ENCODE measurements around the gene PIWIL4. TPM values are rescaled to one million over a fixed set of nuclear protein-coding genes. Genes with fewer than 3 reads are reported as not detected.
"Not testable (repeated sequence)": the region's sequence is repeated elsewhere in the genome, so short reads cannot be mapped to it uniquely, and the experiment has no call there.

Gene PIWIL4
- total and polyA plus RNA-seq, 2 of the 8 experiments (the other 6 are each of a cell fraction or from before 2014, with no cell fraction given): 0.51 to 0.52 TPM

GRCh38 chr11:94553938-94554337 lies 13.2 kb upstream of the PIWIL4 start:
- H2BK120ac ChIP-seq (replicated peaks; ENCODE audit: low read depth, low read length): no peak overlapping the region

GRCh38 chr11:94555752-94556329 lies 11.3 kb upstream of the PIWIL4 start:
- H3K27me3 ChIP-seq (replicated peaks in 1 of 4; ENCODE audit: control insufficient read depth in 3 of 4, extremely low read depth in 1 of 4, insufficient read depth in 3 of 4, low read length in 3 of 4); H4K5ac ChIP-seq (ENCODE audit: insufficient read length, low read depth, low read length); H2BK120ac ChIP-seq (replicated peaks; ENCODE audit: low read depth, low read length); H4K20me1 ChIP-seq (replicated peaks in 1 of 2; ENCODE audit: control insufficient read depth in 1 of 2, insufficient read depth in 2 of 2, low read length in 2 of 2); H3K4me3 ChIP-seq (ENCODE audit: extremely low read depth in 1 of 4, insufficient read depth in 2 of 4, low read depth in 3 of 4, low read length in 4 of 4); H3K23ac ChIP-seq (ENCODE audit: insufficient read length); H4K8ac ChIP-seq (ENCODE audit: extremely low read depth, insufficient read depth, low read length); H3K4me2 ChIP-seq (ENCODE audit: insufficient read depth in 1 of 2, low read depth in 2 of 2, low read length in 2 of 2); H3K79me2 ChIP-seq (ENCODE audit: control insufficient read depth in 1 of 2, insufficient read depth in 2 of 2, low read length in 2 of 2); H4K91ac ChIP-seq (replicated peaks; ENCODE audit: insufficient read length, low read length); H3K9ac ChIP-seq (replicated peaks in 1 of 4; ENCODE audit: extremely low read depth in 1 of 4, low read depth in 3 of 4, low read length in 3 of 4); H3K14ac ChIP-seq (ENCODE audit: insufficient read length); H3K4ac ChIP-seq (replicated peaks; ENCODE audit: insufficient read length, low read depth, low read length); H3K27ac ChIP-seq (ENCODE audit: low read depth, low read length); H3K56ac ChIP-seq (replicated peaks; ENCODE audit: insufficient read length, low read depth, low read length); H2BK5ac ChIP-seq (ENCODE audit: low read depth, low read length); H3K9me3 ChIP-seq (ENCODE audit: insufficient read depth in 2 of 2, low read depth in 1 of 2, low read length in 1 of 2); H2BK15ac ChIP-seq (ENCODE audit: low read length); H2BK20ac ChIP-seq (ENCODE audit: low read length); H2BK12ac ChIP-seq (ENCODE audit: low read depth, low read length); H2AFZ ChIP-seq (ENCODE audit: low read length); H3K79me1 ChIP-seq (ENCODE audit: low read depth, low read length); FAIRE-seq; H3K4me1 ChIP-seq (replicated peaks in 1 of 4; ENCODE audit: control insufficient read depth in 3 of 4, insufficient read depth in 4 of 4, low read length in 3 of 4); H3K23me2 ChIP-seq (ENCODE audit: low read depth, low read length); H3K18ac ChIP-seq (ENCODE audit: extremely low read depth, low read length); H3K36me3 ChIP-seq (ENCODE audit: control insufficient read depth in 2 of 4, insufficient read depth in 4 of 4, low read length in 3 of 4); DNase-seq (ENCODE audit: low read depth in 1 of 2, low spot score in 2 of 2); H2AK5ac ChIP-seq (ENCODE audit: low read depth, low read length): not testable (repeated sequence)
- ChIA-PET POLR2A (ENCODE audit: partially characterized antibody) (interaction anchor here (0.6 kb wide), 1 partner anchor 109 kb away, joined by 3 read pairs; no protein-coding TSS in a partner anchor), CTCF (ENCODE audit: partially characterized antibody) (interaction anchor here (1.0 to 1.7 kb wide), 3 partner anchors 12 to 318 kb away, joined by 3 read pairs; partner anchors contain the start of gene FUT4)
- WGBS, 2 experiments (ENCODE audit: extremely low coverage in 1 of 2, insufficient coverage in 1 of 2, insufficient read length in 1 of 2, insufficient replicate concordance in 2 of 2, low coverage in 1 of 2, low lambda C conversion rate in 2 of 2, missing lambda C conversion rate in 1 of 2): 93% methylated on average over 8 of the region's 8 CpGs; no CpG with 5 or more reads in 1 of the 2 experiments

More at GRCh38 chr11:94553938-94554337, 13.2 kb upstream of the PIWIL4 start:
- Histone ChIP-seq H3K18ac (ENCODE audit: extremely low read depth, low read length) (no peak overlapping the region), H4K91ac (replicated peaks; ENCODE audit: insufficient read length, low read length) (no peak overlapping the region), H3K27me3 (replicated peaks in 1 of 4; ENCODE audit: control insufficient read depth in 3 of 4, extremely low read depth in 1 of 4, insufficient read depth in 3 of 4, low read length in 3 of 4) (no peaks in the 10 kb centered on the region; a peak in 1 of 7 replicates), H3K4ac (replicated peaks; ENCODE audit: insufficient read length, low read depth, low read length) (no peak overlapping the region), H2AK5ac (ENCODE audit: low read depth, low read length) (no peak overlapping the region), H3K27ac (ENCODE audit: low read depth, low read length) (no peak overlapping the region), H3K14ac (ENCODE audit: insufficient read length) (no peak overlapping the region), H3K56ac (replicated peaks; ENCODE audit: insufficient read length, low read depth, low read length) (no peak overlapping the region), H2BK12ac (ENCODE audit: low read depth, low read length) (no peak overlapping the region), H3K4me3 (ENCODE audit: extremely low read depth in 1 of 4, insufficient read depth in 2 of 4, low read depth in 3 of 4, low read length in 4 of 4) (no peak overlapping the region), H3K79me1 (ENCODE audit: low read depth, low read length) (no peaks in the 10 kb centered on the region), H3K4me2 (ENCODE audit: insufficient read depth in 1 of 2, low read depth in 2 of 2, low read length in 2 of 2) (no peak overlapping the region), H2BK15ac (ENCODE audit: low read length) (no peak overlapping the region), H3K36me3 (ENCODE audit: control insufficient read depth in 2 of 4, insufficient read depth in 4 of 4, low read length in 3 of 4) (no peaks in the 10 kb centered on the region), H2BK20ac (ENCODE audit: low read length) (no peak overlapping the region), H3K4me1 (replicated peaks in 1 of 4; ENCODE audit: control insufficient read depth in 3 of 4, insufficient read depth in 4 of 4, low read length in 3 of 4) (no peaks in the 10 kb centered on the region), H4K20me1 (replicated peaks in 1 of 2; ENCODE audit: control insufficient read depth in 1 of 2, insufficient read depth in 2 of 2, low read length in 2 of 2) (peaks cover 0 to 3% of the 10 kb centered on the region in 2 experiments), H3K9me3 (ENCODE audit: insufficient read depth in 2 of 2, low read depth in 1 of 2, low read length in 1 of 2) (no peaks in the 10 kb centered on the region), H3K9ac (replicated peaks in 1 of 4; ENCODE audit: extremely low read depth in 1 of 4, low read depth in 3 of 4, low read length in 3 of 4) (no peak overlapping the region), H4K8ac (ENCODE audit: extremely low read depth, insufficient read depth, low read length) (no peak overlapping the region), H3K23ac (ENCODE audit: insufficient read length) (no peak overlapping the region), H3K23me2 (ENCODE audit: low read depth, low read length) (no peaks in the 10 kb centered on the region; the same call in 1 of the 2 replicates), H2AFZ (ENCODE audit: low read length) (no peak overlapping the region), H4K5ac (ENCODE audit: insufficient read length, low read depth, low read length) (no peak overlapping the region), H2BK5ac (ENCODE audit: low read depth, low read length) (no peak overlapping the region), H3K79me2 (ENCODE audit: control insufficient read depth in 1 of 2, insufficient read depth in 2 of 2, low read length in 2 of 2) (no peaks in the 10 kb centered on the region)
- no peak for TF ChIP-seq MAFK (IDR thresholded peaks at IDR 0.05; ENCODE audit: low read depth, low read length)
- WGBS, 2 experiments (ENCODE audit: extremely low coverage in 1 of 2, insufficient coverage in 1 of 2, insufficient read length in 1 of 2, insufficient replicate concordance in 2 of 2, low coverage in 1 of 2, low lambda C conversion rate in 2 of 2, missing lambda C conversion rate in 1 of 2): 56% methylated on average over 1 of the region's 1 CpG; no CpG with 5 or more reads in 1 of the 2 experiments
- ChIA-PET POLR2A (ENCODE audit: partially characterized antibody) (no interaction called here), CTCF (ENCODE audit: partially characterized antibody) (no interaction called here)
- FAIRE-seq (no peak), DNase-seq (ENCODE audit: low read depth in 1 of 2, low spot score in 2 of 2) (no peak)
